ENCODE results near the gene HTRA3. TPM values are rescaled to one million over a fixed set of nuclear protein-coding genes. Genes with fewer than 3 reads are reported as not detected.

HTRA3 gene
- total and polyA plus RNA-seq, 3 donors from 2014 or later: 6.1 to 17.3 (median 12.2) TPM

- no peak overlapping the region for H3K27ac ChIP-seq
- no peak for DNase-seq
- no peak overlapping the region for H3K4me3 ChIP-seq
- H3K36me3 ChIP-seq (ENCODE audit: low read depth, missing control alignments): no peaks in the 10 kb centered on the region
- no peaks in the 10 kb centered on the region for H3K9me3 ChIP-seq
- no peak for TF ChIP-seq CTCF (IDR thresholded peaks at IDR 0.05)
- TF ChIP-seq POLR2A (IDR thresholded peaks at IDR 0.05): no peak
- 68 to 74% methylated on average over 6 of the region's 6 CpGs for WGBS, 2 donors
- intact Hi-C loops (cut with DNase I; ENCODE audit: low total_unique reads): no loop called here
- H3K4me1 ChIP-seq: peaks cover 28% of the 10 kb centered on the region
- no peaks in the 10 kb centered on the region for H3K27me3 ChIP-seq
These were observed 85.8 kb downstream of the HTRA3 start for GRCh38 chr4:8355306-8355705.

- Histone ChIP-seq H3K4me3 (no peak overlapping the region), H3K27ac (no peak overlapping the region), H3K9me3 (no peaks in the 10 kb centered on the region), H3K27me3 (no peaks in the 10 kb centered on the region), H3K36me3 (ENCODE audit: low read depth, missing control alignments) (no peaks in the 10 kb centered on the region), H3K4me1 (peaks cover 24% of the 10 kb centered on the region)
- WGBS, 2 donors: 47 to 70% methylated on average over 8 of the region's 8 CpGs
- DNase-seq: peak; percentile 31
- TF ChIP-seq CTCF (IDR thresholded peaks at IDR 0.05) (no peak), POLR2A (IDR thresholded peaks at IDR 0.05) (no peak)
- intact Hi-C loops (cut with DNase I; ENCODE audit: low total_unique reads): no loop called here
These were observed 86.5 kb downstream of the HTRA3 start for GRCh38 chr4:8355864-8356565.

Other genes starting within 250 kb of the HTRA3 start
- 1 to 10 TPM; 5.2 to 6.9 TPM for gene ABLIM2, start 110.9 kb upstream of the HTRA3 start, total RNA-seq
- gene ABLIM2, start 110.9 kb upstream of the HTRA3 start, polyA plus RNA-seq (ENCODE audit: insufficient read depth, low read depth, low replicate concordance): 7.5 TPM
- gene SH3TC1, start 70.5 kb upstream of the HTRA3 start, total RNA-seq: 10 to 100 TPM in 1 of 2 donors, 1 to 10 TPM in 1; 4.0 to 12.6 TPM
- gene SH3TC1, start 70.5 kb upstream of the HTRA3 start, polyA plus RNA-seq (ENCODE audit: insufficient read depth, low read depth, low replicate concordance): 3.2 TPM
- gene ACOX3, start 171.0 kb downstream of the HTRA3 start, total RNA-seq: 10 to 100 TPM; 29.8 to 35.9 TPM
- gene ACOX3, start 171.0 kb downstream of the HTRA3 start, polyA plus RNA-seq (ENCODE audit: insufficient read depth, low read depth, low replicate concordance): 8.6 TPM
- 10 to 100 TPM; 41.3 to 52.7 TPM for gene TRMT44, start 171.0 kb downstream of the HTRA3 start, total RNA-seq
- gene TRMT44, start 171.0 kb downstream of the HTRA3 start, polyA plus RNA-seq (ENCODE audit: insufficient read depth, low read depth, low replicate concordance): 20.9 TPM